ENCODE data around the gene PAPOLG.
A peak's percentile ranks its signal among the peaks of the same experiment; 100 is the strongest.

Gene PAPOLG

DNA sequence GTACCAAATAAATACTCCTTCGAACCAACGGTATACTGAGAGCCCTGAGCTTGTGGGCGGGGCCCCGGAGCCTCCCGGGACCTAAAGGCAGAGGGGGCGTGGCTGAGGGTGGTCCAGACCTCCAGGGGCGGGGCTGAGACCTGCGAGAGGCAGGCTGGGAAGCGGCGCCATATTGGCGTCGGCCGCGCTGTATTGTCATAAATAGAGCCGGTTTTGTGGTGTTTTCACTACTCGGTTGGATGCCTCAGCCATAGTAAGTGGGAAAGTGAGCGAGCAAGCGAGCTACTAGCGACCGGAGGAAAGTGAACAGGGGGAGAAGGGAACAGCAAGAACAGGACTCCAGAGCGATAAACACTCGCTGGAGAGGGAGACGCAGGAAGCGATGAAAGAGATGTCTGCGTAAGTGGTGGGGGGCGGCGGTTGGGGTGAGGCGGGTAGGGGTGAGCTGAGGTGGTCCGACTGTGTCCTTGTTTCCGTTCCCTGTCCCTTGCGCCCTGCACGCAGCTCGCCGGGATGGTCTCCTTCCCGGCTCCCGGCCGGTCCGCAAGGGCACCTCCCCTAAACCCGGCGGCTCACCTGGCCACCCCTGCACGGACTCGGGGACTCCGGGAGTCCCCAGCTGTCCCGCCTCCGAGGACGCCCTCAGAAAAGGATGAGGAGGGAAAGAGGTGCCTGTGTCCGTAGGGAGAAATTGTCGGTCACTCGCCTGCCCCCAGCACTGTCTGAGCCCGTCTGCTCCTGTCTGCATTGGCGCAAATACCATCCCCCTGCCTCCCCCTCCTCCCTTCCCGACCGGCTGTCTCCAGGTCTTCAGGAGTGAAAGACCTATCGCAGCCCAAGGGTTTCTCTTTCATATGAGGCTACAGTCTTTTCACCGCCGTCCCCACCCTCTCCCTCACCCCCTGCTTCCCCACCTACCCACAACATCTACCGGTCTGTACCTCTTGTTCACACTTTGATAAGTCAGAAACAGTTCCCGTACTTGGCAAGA lies at the start of gene PAPOLG:
TSS of gene PAPOLG (plus strand) at position 172 of the 991 bp plus-strand sequence. CDS start at position 383, 211 bp downstream.
- in situ Hi-C loops (cut with MboI; ENCODE audit: low sequenced_read_pairs), result no loop called here
- peaks cover 13% of the 10 kb centered on the region for H3K4me1 ChIP-seq
- peak within 1 kb of the TSS; percentile 73 for H3K4me3 ChIP-seq
- no peaks in the 10 kb centered on the region for H3K27me3 ChIP-seq (ENCODE audit: low read depth)
- DNase-seq (ENCODE audit: low spot score in 2 of 2), result peak; percentile 89 to 99
- no peaks in the 10 kb centered on the region for H3K9me3 ChIP-seq
- peaks cover 15% of the 10 kb centered on the region for H3K36me3 ChIP-seq (replicated peaks)

DNA sequence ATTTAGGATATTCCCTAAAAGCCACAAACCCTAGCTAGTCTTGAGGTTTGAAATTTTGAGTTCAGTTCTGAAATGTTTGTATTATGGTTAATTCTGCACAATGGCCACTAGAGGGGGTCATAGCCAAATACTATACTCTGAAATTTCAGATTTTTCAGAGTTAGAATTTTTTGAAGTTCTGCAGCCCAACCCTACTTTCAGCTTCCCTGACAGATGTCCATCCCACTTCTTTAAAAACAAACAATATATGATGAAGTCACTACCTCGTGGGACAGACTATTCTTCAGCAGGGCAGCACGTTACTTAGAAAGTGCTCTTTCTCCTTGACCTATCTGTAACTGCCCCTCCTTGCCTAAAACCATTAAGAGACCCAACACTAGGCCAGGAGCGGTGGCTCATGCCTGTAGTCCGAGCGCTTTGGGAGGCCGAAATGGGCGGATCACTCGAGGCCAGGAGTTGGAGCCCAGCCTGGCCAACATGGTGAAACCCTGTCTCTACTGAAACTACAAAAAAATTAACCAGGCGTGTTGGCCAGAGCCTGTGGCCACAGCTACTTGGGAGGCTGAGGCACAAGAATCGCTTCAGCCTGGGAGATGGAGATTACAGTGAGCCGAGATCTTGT lies 48.2 kb upstream of the PAPOLG start:
- in situ Hi-C loops (cut with MboI; ENCODE audit: low sequenced_read_pairs), result loop anchor here (5.0 kb wide), 1 partner anchor 294 kb away; no protein-coding TSS in a partner anchor
- DNase-seq (ENCODE audit: low spot score in 2 of 2), result peak; percentile 10 to 58
- Histone ChIP-seq H3K27me3 (ENCODE audit: low read depth) (no peaks in the 10 kb centered on the region), H3K36me3 (replicated peaks) (no peaks in the 10 kb centered on the region), H3K9me3 (no peaks in the 10 kb centered on the region), H3K4me3 (no peak overlapping the region), H3K4me1 (no peaks in the 10 kb centered on the region)

DNA sequence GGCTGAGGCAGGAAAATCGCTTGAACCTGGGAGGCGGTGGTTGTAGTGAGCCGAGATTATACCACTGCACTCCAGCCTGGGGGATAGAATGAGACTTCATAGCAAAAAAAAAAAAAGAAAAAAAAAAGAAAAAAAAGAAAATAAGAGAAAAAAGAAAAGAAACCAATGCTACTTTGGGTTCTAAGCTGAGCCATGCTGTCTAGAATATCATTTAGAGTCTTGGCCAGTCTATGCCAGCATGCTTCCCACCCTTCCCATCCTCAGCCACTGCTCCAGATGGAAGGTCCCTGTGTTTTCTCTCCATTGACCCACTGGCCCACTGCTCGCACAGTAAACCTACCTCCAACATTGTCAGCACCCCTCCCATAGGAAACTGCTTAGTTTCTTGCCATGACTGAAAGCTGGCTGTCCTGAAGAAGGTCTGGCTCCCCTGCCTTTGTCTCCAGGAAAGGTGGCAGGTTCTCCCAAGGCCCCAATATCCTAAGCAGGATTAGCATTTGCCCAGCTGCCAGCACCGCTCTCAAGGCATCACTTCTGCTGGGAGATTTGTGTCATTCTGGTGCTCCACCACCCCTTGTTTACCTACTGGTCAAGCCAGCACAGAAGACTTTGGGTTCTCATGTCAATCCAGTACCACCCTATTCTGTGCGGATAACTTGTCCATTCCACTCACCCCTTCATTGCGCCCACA lies 47.3 kb upstream of the PAPOLG start:
- in situ Hi-C loops (cut with MboI; ENCODE audit: low sequenced_read_pairs), result loop anchor here (5.0 kb wide), 1 partner anchor 294 kb away; no protein-coding TSS in a partner anchor
- Histone ChIP-seq H3K9me3 (no peaks in the 10 kb centered on the region), H3K4me3 (no peak overlapping the region), H3K4me1 (no peaks in the 10 kb centered on the region), H3K36me3 (replicated peaks) (no peaks in the 10 kb centered on the region), H3K27me3 (ENCODE audit: low read depth) (no peaks in the 10 kb centered on the region)
- no peak for DNase-seq (ENCODE audit: low spot score in 2 of 2)

DNA sequence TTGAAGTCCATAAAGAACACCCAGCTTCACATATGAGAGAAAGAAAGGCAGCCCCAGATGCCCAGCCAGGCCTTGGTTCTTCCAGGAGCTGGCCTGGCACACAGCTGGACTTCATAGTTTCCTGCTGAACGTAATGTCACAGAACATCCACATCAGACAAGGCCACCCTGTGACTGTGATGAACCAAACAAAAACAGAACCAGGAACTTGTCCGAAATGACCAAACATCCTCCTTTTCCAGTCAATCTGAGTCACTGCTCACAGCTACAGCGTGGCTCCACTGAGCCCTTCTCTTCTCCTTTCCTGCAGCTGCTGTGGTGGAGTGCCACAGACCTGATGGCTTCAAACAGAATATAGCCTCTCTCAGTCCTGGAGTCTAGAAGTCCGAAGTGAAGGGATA lies 45.4 kb upstream of the PAPOLG start:
- DNase-seq (ENCODE audit: low spot score in 2 of 2), result no peak
- H3K4me1 ChIP-seq, result no peaks in the 10 kb centered on the region
- no peak overlapping the region for H3K4me3 ChIP-seq
- H3K36me3 ChIP-seq (replicated peaks), result no peaks in the 10 kb centered on the region
- no peaks in the 10 kb centered on the region for H3K9me3 ChIP-seq
- H3K27me3 ChIP-seq (ENCODE audit: low read depth), result no peaks in the 10 kb centered on the region
- in situ Hi-C loops (cut with MboI; ENCODE audit: low sequenced_read_pairs), result no loop called here

DNA sequence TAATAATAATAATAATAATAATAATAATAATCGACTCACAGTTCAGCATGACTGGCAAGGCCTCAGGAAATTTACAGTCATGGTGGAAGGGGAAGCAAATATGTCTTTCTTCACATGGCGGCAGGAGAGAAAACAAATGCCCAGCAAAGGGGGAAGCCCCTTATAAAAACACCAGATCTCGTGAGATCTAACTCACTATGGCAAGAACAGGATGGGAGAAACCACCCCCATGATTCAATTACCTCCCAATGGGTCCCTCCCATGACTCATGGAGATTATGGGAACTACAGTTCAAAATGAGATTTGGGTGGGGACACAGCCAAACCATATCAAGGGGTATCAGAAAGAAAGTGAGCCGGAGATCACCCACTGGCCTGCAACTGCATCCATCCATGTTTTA lies 40.5 kb upstream of the PAPOLG start:
- Histone ChIP-seq H3K4me3 (no peak overlapping the region), H3K36me3 (replicated peaks) (no peaks in the 10 kb centered on the region), H3K9me3 (no peaks in the 10 kb centered on the region), H3K27me3 (ENCODE audit: low read depth) (no peaks in the 10 kb centered on the region), H3K4me1 (no peaks in the 10 kb centered on the region)
- DNase-seq (ENCODE audit: low spot score in 2 of 2), result no peak
- in situ Hi-C loops (cut with MboI; ENCODE audit: low sequenced_read_pairs), result no loop called here

DNA sequence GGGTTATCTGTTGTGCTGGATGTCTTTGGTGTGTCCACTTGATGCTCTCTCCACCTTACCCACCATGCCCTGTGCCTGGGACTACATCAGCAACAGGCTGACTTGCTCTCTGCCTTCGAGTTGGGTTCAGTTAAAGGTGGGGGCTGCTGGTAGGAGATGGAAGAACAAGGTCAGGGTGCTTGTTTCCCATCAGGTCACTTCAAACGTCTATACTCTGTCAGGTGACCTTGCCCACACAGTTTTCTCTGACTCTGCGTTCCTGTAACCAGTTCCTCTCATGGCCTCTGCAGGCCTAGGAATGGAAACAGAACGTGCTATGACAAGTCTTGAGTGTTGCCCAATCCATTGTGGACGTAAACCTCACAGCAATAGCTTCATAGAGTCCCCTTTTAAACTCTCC lies 38.4 kb upstream of the PAPOLG start:
- no peaks in the 10 kb centered on the region for H3K27me3 ChIP-seq (ENCODE audit: low read depth)
- in situ Hi-C loops (cut with MboI; ENCODE audit: low sequenced_read_pairs), result no loop called here
- DNase-seq (ENCODE audit: low spot score in 2 of 2), result no peak

DNA sequence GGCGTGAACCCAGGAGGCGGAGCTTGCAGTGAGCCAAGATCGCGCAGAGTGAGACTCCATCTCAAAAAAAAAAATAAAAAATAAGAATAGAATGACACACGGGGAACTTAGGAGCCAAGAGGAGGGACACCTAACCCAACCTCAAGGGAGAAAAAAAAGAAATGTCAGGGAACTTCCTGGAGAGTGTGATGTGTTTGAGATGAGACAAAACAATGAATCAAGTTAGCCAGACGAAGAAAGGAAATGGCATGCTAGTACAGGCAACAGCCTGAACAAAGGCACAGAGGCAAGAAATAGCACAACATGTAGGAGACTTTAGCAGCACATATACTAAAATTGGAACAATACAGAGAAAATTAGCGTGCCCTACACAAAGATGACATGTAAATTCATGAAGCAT lies 36.7 kb upstream of the PAPOLG start:
- Histone ChIP-seq H3K9me3 (no peaks in the 10 kb centered on the region), H3K27me3 (ENCODE audit: low read depth) (no peaks in the 10 kb centered on the region), H3K4me3 (no peak overlapping the region), H3K4me1 (no peaks in the 10 kb centered on the region), H3K36me3 (replicated peaks) (no peaks in the 10 kb centered on the region)
- in situ Hi-C loops (cut with MboI; ENCODE audit: low sequenced_read_pairs), result no loop called here
- DNase-seq (ENCODE audit: low spot score in 2 of 2), result no peak

More for the DNA sequence above, 38.4 kb upstream of the PAPOLG start:
- Histone ChIP-seq H3K36me3 (replicated peaks) (no peaks in the 10 kb centered on the region), H3K9me3 (no peaks in the 10 kb centered on the region), H3K4me3 (no peak overlapping the region), H3K4me1 (no peaks in the 10 kb centered on the region)

DNA sequence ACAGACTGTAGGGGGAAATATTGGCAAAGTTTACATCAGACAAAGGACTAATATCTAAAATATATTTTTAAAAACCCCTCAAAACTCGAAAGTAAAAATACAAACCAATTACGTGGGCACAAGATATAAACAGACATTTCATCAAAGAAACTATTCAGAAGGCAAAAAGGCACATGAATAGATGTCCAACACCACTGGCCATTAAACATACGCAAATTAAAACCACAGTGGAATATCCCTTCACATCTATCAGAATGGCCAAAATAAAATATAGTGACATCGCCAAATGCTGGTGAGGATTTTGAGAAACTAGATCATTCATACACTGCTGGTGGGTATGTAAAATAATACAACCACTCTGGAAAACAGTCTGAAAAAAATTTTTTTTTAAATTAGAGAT lies 30.6 kb upstream of the PAPOLG start:
- Histone ChIP-seq H3K4me1 (no peaks in the 10 kb centered on the region), H3K4me3 (no peak overlapping the region), H3K27me3 (ENCODE audit: low read depth) (no peaks in the 10 kb centered on the region), H3K36me3 (replicated peaks) (no peaks in the 10 kb centered on the region), H3K9me3 (no peaks in the 10 kb centered on the region)
- no peak for DNase-seq (ENCODE audit: low spot score in 2 of 2)
- in situ Hi-C loops (cut with MboI; ENCODE audit: low sequenced_read_pairs), result no loop called here

DNA sequence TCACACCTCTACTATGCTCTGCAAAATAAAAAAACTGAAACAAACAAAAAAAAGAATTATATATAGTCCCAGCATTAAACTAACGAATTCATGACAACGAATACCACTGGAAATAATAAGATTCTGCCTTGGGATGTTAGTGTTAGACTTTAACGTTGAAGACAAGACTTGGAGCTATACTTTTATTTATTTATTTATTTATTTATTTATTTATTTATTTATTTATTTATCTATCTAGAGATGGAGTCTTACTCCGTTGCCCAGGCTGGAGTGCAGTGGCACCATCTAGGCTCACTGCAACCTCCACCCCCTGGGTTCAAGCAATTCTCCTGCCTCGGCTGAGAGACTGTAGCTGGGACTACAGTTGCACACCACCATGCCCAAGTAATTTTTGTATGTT lies 27.2 kb upstream of the PAPOLG start:
- no peaks in the 10 kb centered on the region for H3K36me3 ChIP-seq (replicated peaks)
- no peaks in the 10 kb centered on the region for H3K27me3 ChIP-seq (ENCODE audit: low read depth)
- no peak overlapping the region for H3K4me3 ChIP-seq
- no peaks in the 10 kb centered on the region for H3K4me1 ChIP-seq
- no peak for DNase-seq (ENCODE audit: low spot score in 2 of 2)
- in situ Hi-C loops (cut with MboI; ENCODE audit: low sequenced_read_pairs), result no loop called here
- no peaks in the 10 kb centered on the region for H3K9me3 ChIP-seq

DNA sequence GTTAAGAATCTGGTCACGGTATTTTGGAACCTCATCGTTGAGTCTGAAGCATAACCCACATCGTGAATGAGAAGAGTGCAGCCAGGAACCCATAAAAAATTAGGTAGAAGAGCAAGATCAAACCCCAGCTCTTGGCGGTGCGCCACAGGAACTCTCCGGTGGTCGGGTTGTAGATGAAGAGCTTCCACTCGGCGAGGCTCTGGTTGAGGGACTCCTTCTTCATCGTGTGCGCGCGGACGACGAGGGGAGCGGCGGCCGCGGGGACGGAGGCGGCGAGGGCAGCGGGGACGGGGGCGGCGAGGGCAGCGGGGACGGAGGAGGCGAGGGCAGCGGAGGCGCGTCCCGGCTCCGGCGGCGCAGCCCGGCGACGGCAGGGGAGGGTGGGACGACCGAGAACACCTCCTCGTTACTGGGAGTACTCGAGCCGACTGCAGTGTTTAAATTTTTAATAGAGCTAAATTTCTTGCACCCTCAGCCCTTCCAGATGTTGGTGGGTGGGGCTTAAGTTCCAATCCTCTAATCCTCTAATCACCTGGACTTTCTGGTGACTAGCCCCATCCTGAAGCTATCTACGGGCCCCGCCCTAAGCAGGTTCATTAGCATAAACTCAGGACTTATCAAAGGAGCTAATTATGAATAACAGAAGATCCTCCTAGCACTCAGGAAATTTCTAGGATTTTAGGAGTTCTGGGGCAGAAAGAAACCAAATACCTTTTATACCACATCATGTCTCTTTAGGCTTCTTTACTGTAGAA lies 20.4 kb upstream of the PAPOLG start:
- peak overlapping the region; percentile 27 for H3K4me3 ChIP-seq
- no peaks in the 10 kb centered on the region for H3K36me3 ChIP-seq (replicated peaks)
- DNase-seq (ENCODE audit: low spot score in 2 of 2), result peak; percentile 49 to 60
- in situ Hi-C loops (cut with MboI; ENCODE audit: low sequenced_read_pairs), result no loop called here
- no peaks in the 10 kb centered on the region for H3K9me3 ChIP-seq
- H3K27me3 ChIP-seq (ENCODE audit: low read depth), result no peaks in the 10 kb centered on the region
- peaks cover 14% of the 10 kb centered on the region for H3K4me1 ChIP-seq

DNA sequence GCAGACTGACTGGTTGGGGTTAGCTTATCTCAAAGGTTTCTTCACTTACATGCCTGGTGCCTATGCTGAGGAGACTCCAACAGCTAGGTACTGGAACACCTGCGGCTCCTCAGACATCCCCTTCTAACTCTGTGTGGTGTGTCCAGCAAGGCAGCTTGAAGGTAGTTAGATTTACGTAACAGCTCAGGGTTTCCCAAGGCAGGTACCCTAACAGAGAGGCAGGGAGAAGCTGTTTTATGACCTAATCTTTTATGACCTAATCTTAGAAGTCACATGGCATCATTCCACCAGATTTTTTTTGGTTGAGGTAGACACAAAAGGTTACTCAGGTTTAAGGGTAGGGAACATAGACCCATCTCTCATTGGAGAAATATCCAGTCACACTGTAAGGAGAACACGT lies 17.4 kb upstream of the PAPOLG start:
- Histone ChIP-seq H3K4me3 (no peak overlapping the region), H3K9me3 (no peaks in the 10 kb centered on the region), H3K4me1 (peaks cover 18% of the 10 kb centered on the region), H3K36me3 (replicated peaks) (no peaks in the 10 kb centered on the region), H3K27me3 (ENCODE audit: low read depth) (no peaks in the 10 kb centered on the region)
- in situ Hi-C loops (cut with MboI; ENCODE audit: low sequenced_read_pairs), result no loop called here
- DNase-seq (ENCODE audit: low spot score in 2 of 2), result no peak

DNA sequence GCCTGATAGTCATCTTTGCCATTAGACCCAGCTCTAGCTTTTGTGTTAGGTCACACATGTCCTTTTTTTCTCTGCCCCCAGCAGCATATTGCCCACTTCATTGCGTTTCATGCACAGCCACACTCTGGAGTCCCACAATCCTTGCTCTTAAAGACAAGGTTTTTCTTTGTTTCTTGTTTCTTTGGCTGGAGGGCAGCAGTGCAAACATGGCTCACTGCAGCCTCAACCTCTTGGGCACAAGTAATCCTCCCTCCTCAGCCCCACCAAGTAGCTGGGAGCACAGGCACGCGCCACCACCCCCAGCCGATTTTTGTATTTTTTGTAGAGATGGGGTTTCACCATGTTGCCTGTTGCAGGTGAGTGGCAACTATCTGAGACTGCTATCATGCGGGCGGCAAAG lies 16.9 kb upstream of the PAPOLG start:
- H3K27me3 ChIP-seq (ENCODE audit: low read depth), result no peaks in the 10 kb centered on the region
- H3K4me3 ChIP-seq, result no peak overlapping the region
- no peak for DNase-seq (ENCODE audit: low spot score in 2 of 2)
- H3K4me1 ChIP-seq, result peaks cover 18% of the 10 kb centered on the region
- H3K36me3 ChIP-seq (replicated peaks), result no peaks in the 10 kb centered on the region
- in situ Hi-C loops (cut with MboI; ENCODE audit: low sequenced_read_pairs), result no loop called here
- H3K9me3 ChIP-seq, result no peaks in the 10 kb centered on the region

DNA sequence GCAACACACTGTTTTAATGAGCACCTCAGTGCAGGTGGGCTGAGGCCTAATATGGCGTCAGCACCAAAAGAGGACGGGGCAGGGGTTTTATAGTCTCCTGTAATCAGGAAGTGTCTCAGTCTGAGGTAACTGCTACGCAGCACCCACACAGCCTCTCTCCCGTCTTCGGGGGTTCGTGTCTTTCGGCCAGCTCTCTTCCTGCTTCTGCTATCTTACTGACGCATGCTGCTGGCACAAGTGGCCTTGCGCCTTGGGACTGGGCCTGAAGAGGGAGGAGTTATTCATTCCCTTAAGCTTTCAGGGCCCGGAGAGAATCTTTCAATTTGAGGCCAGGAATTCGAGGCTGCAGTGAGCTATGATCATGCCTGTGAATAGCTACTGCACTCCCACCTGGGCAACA lies 14.5 kb upstream of the PAPOLG start:
- in situ Hi-C loops (cut with MboI; ENCODE audit: low sequenced_read_pairs), result no loop called here
- no peaks in the 10 kb centered on the region for H3K9me3 ChIP-seq
- H3K4me3 ChIP-seq, result no peak overlapping the region
- no peaks in the 10 kb centered on the region for H3K27me3 ChIP-seq (ENCODE audit: low read depth)
- no peak for DNase-seq (ENCODE audit: low spot score in 2 of 2)
- H3K4me1 ChIP-seq, result peaks cover 9% of the 10 kb centered on the region; the same call in 1 of the 2 replicates
- H3K36me3 ChIP-seq (replicated peaks), result no peaks in the 10 kb centered on the region
